ENCODE results near the gene TOR4A. TPM values are rescaled to one million over a fixed set of nuclear protein-coding genes. Genes with fewer than 3 reads are reported as not detected.

TOR4A gene
- total and polyA plus RNA-seq, 10 of the 15 experiments (the other 5 are each of a cell fraction or from before 2014, with no cell fraction given): 2.0 to 19.9 (median 3.7) TPM

DNA sequence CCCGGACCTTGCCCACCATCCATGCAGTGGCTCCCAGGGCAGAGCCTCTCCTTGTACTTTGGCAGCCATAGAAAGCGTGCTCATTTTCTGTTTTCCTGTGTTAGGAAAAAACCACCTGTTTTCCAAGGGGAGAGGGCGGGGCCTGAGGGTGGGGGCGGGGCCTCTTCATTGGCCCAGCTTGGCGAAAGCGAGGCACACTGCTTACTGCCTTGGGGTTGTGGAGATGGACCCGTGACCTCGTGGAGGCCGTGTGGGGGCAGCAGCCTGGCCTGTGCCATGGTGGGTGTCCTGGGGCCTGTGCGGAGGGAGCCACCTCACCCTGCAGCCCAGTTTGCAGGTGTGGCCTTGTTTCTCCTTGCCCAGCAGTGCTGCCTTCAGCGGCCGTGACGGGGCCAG, 4.4 kb upstream of the TOR4A start:
- no peak overlapping the region for H3K27ac ChIP-seq (ENCODE audit: control insufficient read depth, insufficient read depth)
- H3K9ac ChIP-seq (ENCODE audit: control insufficient read depth, insufficient read depth, low read length): no peak overlapping the region
- ChIA-PET RAD21 (ENCODE audit: unreplicated experiment) (no interaction called here), POLR2A (interaction anchor here (1.2 to 1.6 kb wide), 2 partner anchors 17 to 32 kb away, joined by 4 read pairs; partner anchors contain the start of gene TUBB4B), SMC1A (ENCODE audit: uncharacterized antibody, unreplicated experiment) (no interaction called here), CTCF (interaction anchor here (0.9 kb wide), 1 partner anchor 11 kb away, joined by 3 read pairs; no protein-coding TSS in a partner anchor)
- H3K4me2 ChIP-seq (ENCODE audit: control insufficient read depth, insufficient read depth): no peak overlapping the region
- ATAC-seq: no peak
- peaks cover 47% of the 10 kb centered on the region for H3K4me1 ChIP-seq (ENCODE audit: control insufficient read depth, insufficient read depth, low read length)
- no peaks in the 10 kb centered on the region for H4K20me1 ChIP-seq (ENCODE audit: control insufficient read depth, insufficient read depth)
- no peak overlapping the region for H3K4me3 ChIP-seq
- in situ Hi-C loops (cut with MboI): no loop called here
- H3K27me3 ChIP-seq (replicated peaks in 1 of 2; ENCODE audit: control insufficient read depth in 2 of 2, insufficient read depth in 2 of 2, low read length in 1 of 2): no peaks in the 10 kb centered on the region
- no TSS peak for BruUV-seq (replicated peaks)
- intact Hi-C loops (cut with micrococcal nuclease; ENCODE audit: unreplicated experiment): no loop called here
- TF ChIP-seq, protein P1, sequence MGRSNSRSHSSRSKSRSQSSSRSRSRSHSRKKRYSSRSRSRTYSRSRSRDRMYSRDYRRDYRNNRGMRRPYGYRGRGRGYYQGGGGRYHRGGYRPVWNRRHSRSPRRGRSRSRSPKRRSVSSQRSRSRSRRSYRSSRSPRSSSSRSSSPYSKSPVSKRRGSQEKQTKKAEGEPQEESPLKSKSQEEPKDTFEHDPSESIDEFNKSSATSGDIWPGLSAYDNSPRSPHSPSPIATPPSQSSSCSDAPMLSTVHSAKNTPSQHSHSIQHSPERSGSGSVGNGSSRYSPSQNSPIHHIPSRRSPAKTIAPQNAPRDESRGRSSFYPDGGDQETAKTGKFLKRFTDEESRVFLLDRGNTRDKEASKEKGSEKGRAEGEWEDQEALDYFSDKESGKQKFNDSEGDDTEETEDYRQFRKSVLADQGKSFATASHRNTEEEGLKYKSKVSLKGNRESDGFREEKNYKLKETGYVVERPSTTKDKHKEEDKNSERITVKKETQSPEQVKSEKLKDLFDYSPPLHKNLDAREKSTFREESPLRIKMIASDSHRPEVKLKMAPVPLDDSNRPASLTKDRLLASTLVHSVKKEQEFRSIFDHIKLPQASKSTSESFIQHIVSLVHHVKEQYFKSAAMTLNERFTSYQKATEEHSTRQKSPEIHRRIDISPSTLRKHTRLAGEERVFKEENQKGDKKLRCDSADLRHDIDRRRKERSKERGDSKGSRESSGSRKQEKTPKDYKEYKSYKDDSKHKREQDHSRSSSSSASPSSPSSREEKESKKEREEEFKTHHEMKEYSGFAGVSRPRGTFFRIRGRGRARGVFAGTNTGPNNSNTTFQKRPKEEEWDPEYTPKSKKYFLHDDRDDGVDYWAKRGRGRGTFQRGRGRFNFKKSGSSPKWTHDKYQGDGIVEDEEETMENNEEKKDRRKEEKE (IDR thresholded peaks at IDR 0.05): no peak
- TF ChIP-seq MTA2 (IDR thresholded peaks at IDR 0.05; ENCODE audit: low read depth): no peak
- TF ChIP-seq PML (IDR thresholded peaks at IDR 0.05; ENCODE audit: low read length): no peak
- no peak for TF ChIP-seq RAD21 (IDR thresholded peaks at IDR 0.05; ENCODE audit: insufficient read depth, low read depth, low read length)
- TF ChIP-seq MTA3 (IDR thresholded peaks at IDR 0.05; ENCODE audit: borderline replicate concordance, low read length): no peak
- TF ChIP-seq HDGF (IDR thresholded peaks at IDR 0.05): no peak
- TF ChIP-seq, protein P2, sequence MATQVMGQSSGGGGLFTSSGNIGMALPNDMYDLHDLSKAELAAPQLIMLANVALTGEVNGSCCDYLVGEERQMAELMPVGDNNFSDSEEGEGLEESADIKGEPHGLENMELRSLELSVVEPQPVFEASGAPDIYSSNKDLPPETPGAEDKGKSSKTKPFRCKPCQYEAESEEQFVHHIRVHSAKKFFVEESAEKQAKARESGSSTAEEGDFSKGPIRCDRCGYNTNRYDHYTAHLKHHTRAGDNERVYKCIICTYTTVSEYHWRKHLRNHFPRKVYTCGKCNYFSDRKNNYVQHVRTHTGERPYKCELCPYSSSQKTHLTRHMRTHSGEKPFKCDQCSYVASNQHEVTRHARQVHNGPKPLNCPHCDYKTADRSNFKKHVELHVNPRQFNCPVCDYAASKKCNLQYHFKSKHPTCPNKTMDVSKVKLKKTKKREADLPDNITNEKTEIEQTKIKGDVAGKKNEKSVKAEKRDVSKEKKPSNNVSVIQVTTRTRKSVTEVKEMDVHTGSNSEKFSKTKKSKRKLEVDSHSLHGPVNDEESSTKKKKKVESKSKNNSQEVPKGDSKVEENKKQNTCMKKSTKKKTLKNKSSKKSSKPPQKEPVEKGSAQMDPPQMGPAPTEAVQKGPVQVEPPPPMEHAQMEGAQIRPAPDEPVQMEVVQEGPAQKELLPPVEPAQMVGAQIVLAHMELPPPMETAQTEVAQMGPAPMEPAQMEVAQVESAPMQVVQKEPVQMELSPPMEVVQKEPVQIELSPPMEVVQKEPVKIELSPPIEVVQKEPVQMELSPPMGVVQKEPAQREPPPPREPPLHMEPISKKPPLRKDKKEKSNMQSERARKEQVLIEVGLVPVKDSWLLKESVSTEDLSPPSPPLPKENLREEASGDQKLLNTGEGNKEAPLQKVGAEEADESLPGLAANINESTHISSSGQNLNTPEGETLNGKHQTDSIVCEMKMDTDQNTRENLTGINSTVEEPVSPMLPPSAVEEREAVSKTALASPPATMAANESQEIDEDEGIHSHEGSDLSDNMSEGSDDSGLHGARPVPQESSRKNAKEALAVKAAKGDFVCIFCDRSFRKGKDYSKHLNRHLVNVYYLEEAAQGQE (IDR thresholded peaks at IDR 0.05; ENCODE audit: low read depth, low read length): no peak
- TF ChIP-seq SUZ12 (IDR thresholded peaks at IDR 0.05; ENCODE audit: unreplicated experiment): no peak
- no peak for TF ChIP-seq CEBPB (IDR thresholded peaks at IDR 0.05; ENCODE audit: borderline replicate concordance in 1 of 2, low read depth in 2 of 2, low read length in 2 of 2)
- TF ChIP-seq NFIC (IDR thresholded peaks at IDR 0.05; ENCODE audit: low read depth, low read length): no peak
- no peak for TF ChIP-seq POLR2A (IDR thresholded peaks at IDR 0.05; ENCODE audit: low read depth, low read length)
- TF ChIP-seq HCFC1 (IDR thresholded peaks at IDR 0.05; ENCODE audit: low read length): no peak
- TF ChIP-seq, protein P3, sequence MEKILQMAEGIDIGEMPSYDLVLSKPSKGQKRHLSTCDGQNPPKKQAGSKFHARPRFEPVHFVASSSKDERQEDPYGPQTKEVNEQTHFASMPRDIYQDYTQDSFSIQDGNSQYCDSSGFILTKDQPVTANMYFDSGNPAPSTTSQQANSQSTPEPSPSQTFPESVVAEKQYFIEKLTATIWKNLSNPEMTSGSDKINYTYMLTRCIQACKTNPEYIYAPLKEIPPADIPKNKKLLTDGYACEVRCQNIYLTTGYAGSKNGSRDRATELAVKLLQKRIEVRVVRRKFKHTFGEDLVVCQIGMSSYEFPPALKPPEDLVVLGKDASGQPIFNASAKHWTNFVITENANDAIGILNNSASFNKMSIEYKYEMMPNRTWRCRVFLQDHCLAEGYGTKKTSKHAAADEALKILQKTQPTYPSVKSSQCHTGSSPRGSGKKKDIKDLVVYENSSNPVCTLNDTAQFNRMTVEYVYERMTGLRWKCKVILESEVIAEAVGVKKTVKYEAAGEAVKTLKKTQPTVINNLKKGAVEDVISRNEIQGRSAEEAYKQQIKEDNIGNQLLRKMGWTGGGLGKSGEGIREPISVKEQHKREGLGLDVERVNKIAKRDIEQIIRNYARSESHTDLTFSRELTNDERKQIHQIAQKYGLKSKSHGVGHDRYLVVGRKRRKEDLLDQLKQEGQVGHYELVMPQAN (conservative IDR thresholded peaks at IDR 0.05): no peak
- no peak for TF ChIP-seq TARDBP (IDR thresholded peaks at IDR 0.05; ENCODE audit: borderline replicate concordance)
- no peak for TF ChIP-seq GATAD2B (conservative IDR thresholded peaks at IDR 0.05; ENCODE audit: low read depth)
- TF ChIP-seq PAX8 (IDR thresholded peaks at IDR 0.05): no peak
- no peak for DNase-seq (ENCODE audit: low read depth, low spot score)
- H3K79me2 ChIP-seq (ENCODE audit: control insufficient read depth, insufficient read depth, low read length): peaks cover 8% of the 10 kb centered on the region
- no peak for FAIRE-seq
- WGBS (ENCODE audit: insufficient coverage, insufficient replicate concordance, low lambda C conversion rate, missing lambda C conversion rate): 96% methylated on average over 10 of the region's 13 CpGs
- no peaks in the 10 kb centered on the region for H3K9me3 ChIP-seq (replicated peaks; ENCODE audit: control insufficient read depth, insufficient read depth, low read length)
- no peak overlapping the region for H2AFZ ChIP-seq (ENCODE audit: control insufficient read depth, low read depth, low read length)
- peaks cover 6 to 7% of the 10 kb centered on the region in 2 experiments; a peak in 3 of 4 replicates for H3K36me3 ChIP-seq (ENCODE audit: control insufficient read depth in 2 of 2, insufficient read depth in 2 of 2, low read length in 1 of 2)

All from GM12878 (cell line).